Hepatocyte (in vitro differentiated cells): ENCODE measurements around the gene ZNF391.

Experiments
- CTCF ChIP-seq: fragments of 200-600 bp; sonication (generic); IDR thresholded peaks from 2 replicates; pipeline ENCODE4 v1.5.1; 2016; ENCODE audit warnings: antibody characterized with exemption, mild to moderate bottlenecking; ENCODE audit not compliant: poor library complexity
- EZH2 ChIP-seq: fragments of 200-600 bp; sonication (generic); IDR thresholded peaks from 2 replicates; pipeline ENCODE4 v1.6.1; 2016; ENCODE audit warnings: antibody characterized with exemption, mild to moderate bottlenecking, borderline replicate concordance

- TF ChIP-seq CTCF (no peak), EZH2 (no peak)
These were observed 5.1 kb upstream of the ZNF391 start for GRCh38 chr6:27383481-27383880.
